Medulla oblongata (tissue), 1 donor: ENCODE measurements around the gene NAA15.
"Not testable (repeated sequence)": the region's sequence is repeated elsewhere in the genome, so short reads cannot be mapped to it uniquely, and the experiment has no call there.

Experiments
- DNase-seq: peaks from one replicate; pipeline ENCODE4 v3.0.0-alpha.2; 2015; ENCODE audit errors: extremely low spot score

Gene NAA15

GRCh38 chr4:139361301-139361700 is 60.0 kb downstream of the NAA15 start:
- no peak for DNase-seq

GRCh38 chr4:139367421-139368090 is 66.3 kb downstream of the NAA15 start:
- peak; percentile 65 for DNase-seq

- DNase-seq = no peak
Observed at GRCh38 chr4:139368998-139369397, 67.7 kb downstream of the NAA15 start.

- DNase-seq = no peak
Observed at GRCh38 chr4:139374251-139374650, 72.9 kb downstream of the NAA15 start.

GRCh38 chr4:139386421-139386820 is 85.1 kb downstream of the NAA15 start:
- DNase-seq = no peak

GRCh38 chr4:139389102-139389501 is 87.8 kb downstream of the NAA15 start:
- no peak for DNase-seq

GRCh38 chr4:139389991-139390390 is 88.7 kb downstream of the NAA15 start:
- no peak for DNase-seq

GRCh38 chr4:139391731-139392130 is 90.4 kb downstream of the NAA15 start:
- DNase-seq = no peak

GRCh38 chr4:139392797-139393196 is 91.5 kb downstream of the NAA15 start:
- DNase-seq = no peak

GRCh38 chr4:139401368-139401767 is 100.1 kb downstream of the NAA15 start:
- no peak for DNase-seq

- DNase-seq = no peak
Observed at GRCh38 chr4:139402436-139402835, 101.1 kb downstream of the NAA15 start.

GRCh38 chr4:139403462-139403861 is 102.2 kb downstream of the NAA15 start:
- peak; percentile 27 for DNase-seq

- no peak for DNase-seq
Observed at GRCh38 chr4:139410312-139410711, 109.0 kb downstream of the NAA15 start.

- DNase-seq = not testable (repeated sequence)
Observed at GRCh38 chr4:139414671-139415210, 113.4 kb downstream of the NAA15 start.

GRCh38 chr4:139416073-139416673 is 114.9 kb downstream of the NAA15 start:
- DNase-seq = peak; percentile 49

- DNase-seq = peak; percentile 83
Observed at GRCh38 chr4:139419388-139419914, 118.1 kb downstream of the NAA15 start.

- no peak for DNase-seq
Observed at GRCh38 chr4:139420652-139421051, 119.3 kb downstream of the NAA15 start.

GRCh38 chr4:139436122-139436521 is 134.8 kb downstream of the NAA15 start:
- no peak for DNase-seq

- DNase-seq = no peak
Observed at GRCh38 chr4:139438141-139438540, 136.8 kb downstream of the NAA15 start.

- no peak for DNase-seq
Observed at GRCh38 chr4:139441029-139441428, 139.7 kb downstream of the NAA15 start.

- DNase-seq = no peak
Observed at GRCh38 chr4:139443661-139444060, 142.4 kb downstream of the NAA15 start.

- not testable (repeated sequence) for DNase-seq
Observed at GRCh38 chr4:139444881-139445280, 143.6 kb downstream of the NAA15 start.

- DNase-seq = not testable (repeated sequence)
Observed at GRCh38 chr4:139447078-139447477, 145.8 kb downstream of the NAA15 start.
